K562 (cell line): ENCODE measurements around the gene DIS3L2. TPM values are rescaled to one million over a fixed set of nuclear protein-coding genes. Genes with fewer than 3 reads are reported as not detected.

Experiments
- ATAC-seq: fragments of 200-7000 bp; cut with Tn5 transposase; 3 replicates; pipeline ENCODE4 v1.9.1; 2020; ENCODE audit warnings: moderate library complexity
- BruUV-seq: library from RNA; stranded (reverse); fragments of 400-500 nt; replicated peaks from 2 replicates; lab custom pipeline; 2021; lab: Mats Ljungman, UMichigan
- CTCF ChIA-PET: fragments of 300-600 bp; formaldehyde crosslinking; extraction: SDS; loops from one replicate; lab custom pipeline; 2021; ENCODE audit warnings: low intra/inter-chr PET ratio; lab: Yijun Ruan, JAX
- POLR2A ChIA-PET: fragments of 300-600, 350-650 bp; sonication (Branson Sonifier 250); formaldehyde crosslinking; extraction: SDS; loops from one replicate; lab custom pipeline; 2021; ENCODE audit warnings: antibody characterized with exemption, inconsistent platforms; lab: Yijun Ruan, JAX
- DNase-seq, 4 experiments: peaks; one replicate each; pipeline versions ENCODE4 v3.0.0 to v3.0.0-alpha.2; 2011 to 2018; ENCODE audit warnings: low spot score in 3 of 4, mixed read lengths in 3 of 4; ENCODE audit errors: extremely low read depth in 1 of 4
- FAIRE-seq: peaks from 2 replicates; lab custom pipeline; 2011; peaks lifted over from hg19 to GRCh38; lab: Jason Lieb, UNC
- H2AFZ ChIP-seq: 2 replicates; pipeline ENCODE4 v1.6.0; 2011; ENCODE audit warnings: low read depth, low read length, control low read depth, inconsistent platforms
- H3K27ac ChIP-seq: fragments of 200-600 bp; 3 replicates; pipeline ENCODE4 v1.8.0; 2011; ENCODE audit warnings: low read depth, mild to moderate bottlenecking, control low read depth, inconsistent platforms, low read length, moderate library complexity, mixed read lengths; ENCODE audit errors: extremely low read depth
- H3K27me3 ChIP-seq, 2 experiments: fragments of 300-600 bp in 1 of 2; 2 replicates in 1 of 2; 3 replicates in 1 of 2; pipeline versions ENCODE4 v1.6.0 to v1.8.0; 2011; ENCODE audit warnings: inconsistent platforms in 2 of 2, low read length in 2 of 2, mild to moderate bottlenecking in 1 of 2, mixed read lengths in 1 of 2, moderate library complexity in 1 of 2; ENCODE audit not compliant: control insufficient read depth in 2 of 2, insufficient read depth in 2 of 2
- H3K36me3 ChIP-seq: fragments of 300-600 bp; 3 replicates; pipeline ENCODE4 v1.8.0; 2011; ENCODE audit warnings: mild to moderate bottlenecking, low read length, inconsistent platforms; ENCODE audit not compliant: control insufficient read depth, insufficient read depth
- H3K4me1 ChIP-seq, 2 experiments: fragments of 200-600 bp in 1 of 2; replicated peaks in 1 of 2; 2 replicates in 1 of 2; 3 replicates in 1 of 2; pipeline versions ENCODE4 v1.5.1 to v1.8.0; 2011; ENCODE audit warnings: inconsistent platforms in 2 of 2, low read length in 2 of 2, mild to moderate bottlenecking in 1 of 2, mixed read lengths in 1 of 2, moderate library complexity in 1 of 2; ENCODE audit not compliant: control insufficient read depth in 2 of 2, insufficient read depth in 2 of 2
- H3K4me2 ChIP-seq: 2 replicates; pipeline ENCODE4 v1.6.1; 2011; ENCODE audit warnings: low read length, control low read depth, inconsistent platforms, mixed read lengths; ENCODE audit not compliant: insufficient read depth
- H3K4me3 ChIP-seq: fragments of 200-600 bp; sonication (generic), shearing (Covaris generic); 2 replicates; pipeline ENCODE4 v1.5.1; 2016; ENCODE audit warnings: control low read depth, inconsistent platforms
- H3K79me2 ChIP-seq: fragments of 200-600 bp; 3 replicates; pipeline ENCODE4 v1.8.0; 2011; ENCODE audit warnings: low read length, inconsistent platforms; ENCODE audit not compliant: control insufficient read depth, insufficient read depth
- H3K9ac ChIP-seq, 2 experiments: 2 replicates each; pipeline versions ENCODE4 v1.6.0 to v1.6.1; 2011; ENCODE audit warnings: low read depth in 2 of 2, low read length in 2 of 2, control low read depth in 1 of 2, inconsistent platforms in 1 of 2, mild to moderate bottlenecking in 1 of 2, mixed read lengths in 1 of 2; ENCODE audit not compliant: insufficient read depth in 1 of 2
- H3K9me1 ChIP-seq: one replicate; pipeline ENCODE4 v1.6.0; 2011; ENCODE audit warnings: inconsistent platforms, mild to moderate bottlenecking, low read length, moderate library complexity; ENCODE audit not compliant: control insufficient read depth, insufficient read depth
- H3K9me3 ChIP-seq: replicated peaks from 2 replicates; pipeline ENCODE4 v1.5.1; 2011; ENCODE audit warnings: low read depth, low read length, inconsistent platforms; ENCODE audit not compliant: control insufficient read depth, insufficient read depth
- H4K20me1 ChIP-seq: replicated peaks from 2 replicates; pipeline ENCODE4 v1.6.1; 2011; ENCODE audit warnings: low read length, inconsistent platforms, mixed read lengths; ENCODE audit not compliant: control insufficient read depth, insufficient read depth
- BCL6 ChIP-seq: fragments of 250-450 bp; sonication (Bioruptor Pico); IDR thresholded peaks from 2 replicates; pipeline ENCODE4 v1.4.0; 2020
- CUX1 ChIP-seq: fragments of 200-800 bp; sonication (Bioruptor generic); IDR thresholded peaks from 2 replicates; pipeline ENCODE4 v1.6.1; 2016; ENCODE audit warnings: missing genetic modification characterization, missing compliant biosample characterization
- GATA2 ChIP-seq: sonication (generic); formaldehyde crosslinking; IDR thresholded peaks from 2 replicates; pipeline ENCODE4 v1.4.0; 2020; ENCODE audit warnings: mild to moderate bottlenecking, missing genetic modification reagents
- IRF1 ChIP-seq: sonication (generic); formaldehyde crosslinking; IDR thresholded peaks from 2 replicates; pipeline ENCODE4 v1.8.0; 2022; ENCODE audit warnings: missing genetic modification reagents, mild to moderate bottlenecking, borderline replicate concordance
- LEF1 ChIP-seq: fragments of 450-650 bp; IDR thresholded peaks from 2 replicates; pipeline ENCODE4 v1.6.1; 2016; ENCODE audit warnings: mild to moderate bottlenecking
- MEF2D ChIP-seq: conservative IDR thresholded peaks from 2 replicates; pipeline ENCODE4 v1.6.1; 2016; ENCODE audit warnings: low read depth, missing genetic modification characterization, missing compliant biosample characterization
- NCOA2 ChIP-seq, 2 experiments: fragments of 450-650 bp; IDR thresholded peaks; 2 replicates each; pipeline ENCODE4 v1.6.1; 2018; ENCODE audit warnings: mild to moderate bottlenecking in 2 of 2, moderate library complexity in 1 of 2; ENCODE audit not compliant: partially characterized antibody in 2 of 2
- PHTF2 ChIP-seq: fragments of 250-450 bp; sonication (Bioruptor Pico); IDR thresholded peaks from 2 replicates; pipeline ENCODE4 v1.5.0; 2021; ENCODE audit warnings: mild to moderate bottlenecking
- RBBP5 ChIP-seq: fragments of 200-600 bp; sonication (generic); IDR thresholded peaks from 2 replicates; pipeline ENCODE4 v1.6.1; 2012; ENCODE audit warnings: borderline replicate concordance, mild to moderate bottlenecking, low read length, control low read depth, inconsistent platforms; ENCODE audit not compliant: insufficient read depth, poor library complexity, severe bottlenecking
- RFX1 ChIP-seq: fragments of 450-650 bp; IDR thresholded peaks from 2 replicates; pipeline ENCODE4 v1.6.1; 2016; ENCODE audit warnings: mild to moderate bottlenecking, moderate library complexity
- SAFB2 ChIP-seq: fragments of 200-400 bp; formaldehyde crosslinking; IDR thresholded peaks from 2 replicates; pipeline ENCODE4 v1.6.1; 2018; ENCODE audit warnings: borderline replicate concordance, low read length, low read depth, moderate library complexity; ENCODE audit not compliant: severe bottlenecking
- SIN3B ChIP-seq: fragments of 450-650 bp; IDR thresholded peaks from 2 replicates; pipeline ENCODE4 v1.6.1; 2017; ENCODE audit warnings: low read depth, mild to moderate bottlenecking, moderate library complexity
- SRSF9 ChIP-seq: fragments of 200-400 bp; formaldehyde crosslinking; IDR thresholded peaks from 2 replicates; pipeline ENCODE4 v1.6.1; 2017; ENCODE audit warnings: low read depth, low read length, borderline replicate concordance
- TAF15 ChIP-seq: fragments of 200-400 bp; formaldehyde crosslinking; IDR thresholded peaks from 2 replicates; pipeline ENCODE4 v1.6.1; 2017; ENCODE audit warnings: mild to moderate bottlenecking, low read depth, low read length, moderate library complexity
- ZNF140 ChIP-seq: fragments of 250-450 bp; sonication (Bioruptor Pico); IDR thresholded peaks from 2 replicates; pipeline ENCODE4 v1.8.0; 2021; ENCODE audit warnings: moderate library complexity, mild to moderate bottlenecking, inconsistent platforms
- ZNF3 ChIP-seq: fragments of 250-450 bp; sonication (Bioruptor Pico); IDR thresholded peaks from 2 replicates; pipeline ENCODE4 v1.5.0; 2021; ENCODE audit warnings: mild to moderate bottlenecking, moderate library complexity
- ZNF589 ChIP-seq: fragments of 200-800 bp; sonication (Bioruptor generic); IDR thresholded peaks from 2 replicates; pipeline ENCODE4 v1.6.1; 2016; ENCODE audit warnings: low read depth, missing genetic modification characterization, missing compliant biosample characterization
- WGBS: fragments of 100-300 bp; shearing (Covaris generic); methylation state at CpG from one replicate; pipeline ENCODE4 v1.1.6; 2016; ENCODE audit warnings: low coverage, mixed read lengths; ENCODE audit not compliant: insufficient coverage; ENCODE audit errors: missing lambda C conversion rate; 5-methylcytosine and 5-hydroxymethylcytosine counted together
- in situ Hi-C: fragments of 300-500 bp; cut with MboI; formaldehyde crosslinking; loops from 4 replicates; pipeline ENCODE4 v1.15.0; 2018; ENCODE audit warnings: inconsistent platforms, mixed read lengths
- intact Hi-C: fragments of 100-400 bp; cut with micrococcal nuclease; formaldehyde crosslinking; loops from 2 replicates; pipeline ENCODE4 v1.14.2; 2022
- polyA plus RNA-seq, 8 experiments: library from polyadenylated mRNA; depleted of rRNA in 4 of 8; stranded (reverse) in 5 of 8; unstranded in 3 of 8; fragments of >200 nt; fragmentation: Nextera tagmentation in 2 of 8; fragmentation: Illumina TruSeq in 1 of 8; extraction: Ambion mirVana in 2 of 8; extraction: Trizol in 1 of 8; gene quantifications; 2 replicates each; pipeline versions ENCODE4 v1.2.1 to v1.2.3, GENCODE V29; 2011 to 2014; ENCODE audit warnings: inconsistent platforms in 1 of 8, missing spikeins in 1 of 8
- total RNA-seq, 7 experiments: library from RNA; depleted of rRNA in 6 of 7; stranded (reverse); fragments of >200 nt in 6 of 7; fragmentation: Illumina TruSeq in 2 of 7; extraction: Trizol in 2 of 7; gene quantifications; 2 replicates each; pipeline versions ENCODE4 v1.2.1 to v1.2.3, GENCODE V29; 2011 to 2021; ENCODE audit warnings: low replicate concordance in 1 of 7

Gene DIS3L2
- total and polyA plus RNA-seq, 9 of the 15 experiments (the other 6 are each of a cell fraction or from before 2014, with no cell fraction given), result 1.5 to 19.2 (median 11.2) TPM

GRCh38 chr2:232376260-232376659, 414.7 kb downstream of the DIS3L2 start (continued):
- TF ChIP-seq BCL6 (CRISPR knock-in tag), result no peak

GRCh38 chr2:232376713-232377112, 415.2 kb downstream of the DIS3L2 start:
- H3K27me3 ChIP-seq, result peaks cover 0 to 29% of the 10 kb centered on the region in 2 experiments; a peak in 4 of 5 replicates
- intact Hi-C loops (no loop called here), in situ Hi-C loops (no loop called here)
- FAIRE-seq, result no peak
- no TSS peak for BruUV-seq
- no peaks in the 10 kb centered on the region for H3K9me3 ChIP-seq
- H3K4me1 ChIP-seq, result peaks cover 0 to 10% of the 10 kb centered on the region in 2 experiments; a peak in 1 of 5 replicates
- no peak overlapping the region for H2AFZ ChIP-seq
- no peak for ATAC-seq
- no peaks in the 10 kb centered on the region for H3K9me1 ChIP-seq
- H3K79me2 ChIP-seq, result no peaks in the 10 kb centered on the region
- WGBS, result 0% methylated on average over 4 of the region's 7 CpGs
- H3K4me2 ChIP-seq, result no peak overlapping the region
- no peaks in the 10 kb centered on the region for H4K20me1 ChIP-seq
- H3K9ac ChIP-seq, result no peak overlapping the region
- no peaks in the 10 kb centered on the region for H3K36me3 ChIP-seq
- ChIA-PET POLR2A (no interaction called here), CTCF (no interaction called here)
- no peak overlapping the region for H3K4me3 ChIP-seq
- no peak overlapping the region for H3K27ac ChIP-seq
- no peak for DNase-seq
- TF ChIP-seq CUX1 (CRISPR knock-in tag) (no peak), SAFB2 (no peak), PHTF2 (no peak), RFX1 (no peak), IRF1 (CRISPR knock-in tag) (no peak), SIN3B (no peak), MEF2D (no peak), LEF1 (no peak), NCOA2 (IDR thresholded peaks at IDR 0.05; ENCODE audit: partially characterized antibody in 2 of 2) (no peak), ZNF140 (no peak), TAF15 (no peak), RBBP5 (no peak), GATA2 (CRISPR knock-in tag) (no peak), ZNF589 (CRISPR knock-in tag) (no peak), ZNF3 (CRISPR knock-in tag) (no peak), SRSF9 (no peak)
